Stimulated activated CD8-positive, alpha-beta memory T cell treated with anti-CD3 and anti-CD28 coated beads, Interleukin-7, amount 100 ng/mL, for 48 hours (primary cell): ENCODE results near the gene ERC2.
A peak's percentile ranks its signal among the peaks of the same experiment; 100 is the strongest.

Experiments
- DNase-seq, 2 donors: peaks; one replicate each; pipeline ENCODE4 v3.0.0-alpha.2; 2020; ENCODE audit warnings: low read depth in 1 of 2; ENCODE audit errors: extremely low read depth in 1 of 2

Gene ERC2

GRCh38 chr3:56369914-56370313 is 98.4 kb downstream of the ERC2 start:
- DNase-seq: no peak

GRCh38 chr3:56368846-56369245 is 99.4 kb downstream of the ERC2 start:
- DNase-seq: no peak

- DNase-seq: no peak
Measured at GRCh38 chr3:56366641-56367162, 101.6 kb downstream of the ERC2 start.

- DNase-seq: no peak
Measured at GRCh38 chr3:56365905-56366640, 102.2 kb downstream of the ERC2 start.

GRCh38 chr3:56364665-56365064 is 103.6 kb downstream of the ERC2 start:
- no peak for DNase-seq

- no peak for DNase-seq
Measured at GRCh38 chr3:56363720-56364119, 104.5 kb downstream of the ERC2 start.

- no peak for DNase-seq
Measured at GRCh38 chr3:56361731-56362130, 106.5 kb downstream of the ERC2 start.

DNA sequence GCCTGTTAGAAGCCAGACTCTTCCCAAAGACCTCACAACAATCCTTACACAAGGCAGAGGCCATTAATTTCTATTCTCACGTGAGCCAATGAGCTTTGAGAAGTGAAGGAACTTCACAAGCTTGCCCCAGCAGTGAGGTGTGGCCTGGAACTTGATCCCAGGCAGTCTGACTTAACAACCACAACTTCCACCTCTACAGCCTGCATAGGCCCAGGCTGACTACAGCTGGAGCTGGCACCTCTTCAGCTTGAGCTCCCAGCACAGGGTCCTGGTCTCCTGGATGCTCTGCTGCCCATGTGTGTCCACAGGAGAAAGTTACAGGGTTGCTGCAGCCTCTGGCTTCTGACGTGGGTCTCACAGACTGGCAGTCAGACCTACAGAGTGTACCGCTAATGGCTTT is 111.0 kb downstream of the ERC2 start:
- no peak for DNase-seq

GRCh38 chr3:56356808-56357207 is 111.5 kb downstream of the ERC2 start:
- no peak for DNase-seq

DNA sequence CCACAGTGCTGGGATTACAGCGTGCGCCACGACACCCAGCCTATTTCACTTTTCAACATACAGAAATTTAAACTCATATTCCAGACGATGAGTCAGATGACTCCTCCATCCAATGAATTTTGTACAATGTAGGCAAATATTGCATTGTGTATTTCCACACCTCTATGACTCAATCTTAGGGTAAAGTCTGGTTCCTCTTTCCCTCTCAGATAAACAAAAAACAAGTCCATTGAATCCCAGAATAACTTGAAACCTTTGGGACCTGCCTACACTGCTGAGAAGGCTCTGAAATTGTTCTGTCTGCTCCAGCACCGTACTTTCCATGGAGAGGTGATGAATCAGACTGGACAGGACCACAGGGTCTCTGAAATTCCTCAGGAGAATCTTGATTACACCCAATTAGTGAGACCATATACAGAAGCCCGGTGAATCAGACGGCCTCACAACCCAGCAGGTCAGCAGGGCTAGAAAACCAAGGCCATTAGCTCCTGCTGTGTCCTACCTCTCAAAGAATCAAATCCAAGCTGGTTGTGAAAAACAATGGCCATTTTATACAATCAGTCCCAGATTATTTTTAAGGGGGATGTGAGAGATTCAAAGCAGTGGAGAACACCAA is 112.6 kb downstream of the ERC2 start:
- DNase-seq: no peak

DNA sequence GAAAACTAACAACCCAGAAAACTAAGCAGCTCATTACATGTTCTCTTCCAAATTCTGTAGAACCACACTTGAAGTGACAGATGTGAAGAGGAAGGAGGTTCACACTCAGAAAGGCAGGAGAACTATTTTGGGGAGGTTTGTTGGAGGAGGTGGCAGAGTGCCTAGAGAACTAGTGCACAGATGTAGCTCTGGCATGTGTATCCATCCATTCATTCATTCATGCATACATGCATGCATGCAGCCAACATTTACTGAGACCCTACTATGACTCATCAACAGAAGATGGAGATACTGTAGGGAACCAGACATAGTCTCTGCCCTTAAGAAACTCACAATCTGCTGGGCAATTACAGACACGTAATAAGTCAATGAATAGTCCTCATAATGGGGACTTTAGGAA is 116.7 kb downstream of the ERC2 start:
- no peak for DNase-seq

DNA sequence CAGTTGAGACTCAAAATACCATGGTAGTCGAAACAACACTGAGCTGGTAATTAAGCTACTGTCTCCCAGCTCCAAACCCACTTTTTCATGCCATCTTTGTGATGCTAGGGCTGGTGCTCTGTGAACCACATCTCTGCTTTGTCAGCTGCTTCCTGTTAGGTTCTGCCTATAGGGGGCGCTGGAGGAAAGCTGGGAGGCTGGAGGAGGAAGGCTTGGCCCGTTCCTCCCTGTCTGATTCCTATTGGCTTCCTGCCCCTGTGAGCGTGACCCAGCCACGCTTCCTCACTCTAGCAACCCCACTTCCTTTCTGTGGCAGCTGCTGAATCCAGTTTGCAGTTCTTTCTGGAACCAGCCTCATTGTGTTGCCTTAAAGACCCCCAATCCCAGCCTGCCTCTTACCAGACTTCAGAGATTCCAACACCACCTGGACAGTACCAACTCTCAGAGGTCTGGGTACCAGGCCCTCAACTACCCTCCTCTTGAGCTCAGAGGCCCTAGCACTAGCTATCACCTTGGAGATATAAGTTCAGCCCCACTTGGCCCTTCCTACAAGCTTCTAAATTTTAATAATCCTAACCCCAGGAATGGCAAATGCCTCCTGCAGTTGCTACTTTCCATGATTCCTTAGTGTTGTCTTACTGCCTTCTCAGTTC is 120.9 kb downstream of the ERC2 start:
- DNase-seq: peak in 1 of 2 donors; percentile 3

GRCh38 chr3:56342475-56342874 is 125.8 kb downstream of the ERC2 start:
- no peak for DNase-seq

GRCh38 chr3:56339671-56340070 is 128.6 kb downstream of the ERC2 start:
- DNase-seq: no peak

GRCh38 chr3:56339244-56339643 is 129.0 kb downstream of the ERC2 start:
- no peak for DNase-seq

DNA sequence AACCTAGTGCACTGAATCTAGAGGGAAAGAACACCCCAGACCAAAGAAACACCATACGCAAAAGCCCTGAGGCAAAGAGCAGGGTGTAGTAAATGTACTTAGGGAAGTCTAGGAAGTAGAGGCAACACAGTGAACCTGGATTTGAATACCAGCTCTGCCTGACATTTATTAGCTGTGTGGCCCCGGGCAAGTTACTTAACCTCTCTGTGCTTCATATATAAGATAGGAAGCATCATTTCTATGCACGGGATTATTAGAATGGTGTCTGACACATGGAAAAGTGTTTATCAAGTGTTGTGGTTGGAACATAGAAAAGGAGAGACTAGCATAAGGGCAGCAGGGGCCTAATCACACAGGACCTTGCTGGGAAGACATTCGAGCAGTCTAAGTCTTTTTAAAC is 132.2 kb downstream of the ERC2 start:
- DNase-seq: no peak

- DNase-seq: no peak
Measured at GRCh38 chr3:56324473-56324872, 143.8 kb downstream of the ERC2 start.

- no peak for DNase-seq
Measured at GRCh38 chr3:56323986-56324420, 144.3 kb downstream of the ERC2 start.

DNA sequence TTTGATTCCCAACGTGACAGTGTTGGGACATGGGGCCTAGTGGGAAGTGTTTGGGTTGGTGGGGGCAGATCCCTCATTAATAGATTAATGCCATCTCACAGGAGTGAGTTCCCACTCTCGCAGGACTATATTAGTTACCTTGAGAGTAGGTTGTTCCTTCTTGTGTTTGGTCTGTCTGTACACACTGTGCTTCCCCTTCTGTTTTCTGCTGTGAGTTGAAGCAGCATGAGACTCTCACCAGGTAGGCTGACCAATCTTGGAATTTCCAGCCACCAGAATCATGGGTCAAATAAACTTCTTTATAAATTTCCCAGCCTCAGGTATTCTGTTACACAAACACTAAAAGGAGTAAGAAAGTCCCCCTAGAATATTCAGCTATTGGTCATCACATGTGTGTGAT is 145.4 kb downstream of the ERC2 start:
- no peak for DNase-seq

DNA sequence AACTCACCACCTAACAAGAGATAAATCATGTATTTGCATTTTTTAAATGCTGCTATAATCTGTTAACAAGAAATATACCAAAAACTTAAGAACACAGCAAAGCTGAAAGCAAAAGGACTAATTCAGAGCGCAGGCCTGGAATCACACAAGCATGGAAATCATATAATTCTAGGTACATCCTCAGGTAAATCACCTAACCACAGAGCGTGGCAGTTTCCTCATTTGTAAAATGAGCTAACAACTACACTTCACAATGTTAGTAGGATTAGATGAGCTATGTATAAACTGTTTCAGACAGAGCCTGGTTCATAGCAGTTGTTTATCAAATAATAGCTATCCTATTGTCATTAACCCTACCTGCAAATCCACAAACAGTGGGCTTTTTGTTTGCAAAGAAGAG is 146.4 kb downstream of the ERC2 start:
- DNase-seq: no peak

- DNase-seq: no peak
Measured at GRCh38 chr3:56321383-56321782, 146.9 kb downstream of the ERC2 start.

- no peak for DNase-seq
Measured at GRCh38 chr3:56320883-56321282, 147.4 kb downstream of the ERC2 start.
